Cardiac ventricle fibroblast (primary cell): ENCODE results near the gene UPK1B. TPM values are rescaled to one million over a fixed set of nuclear protein-coding genes. Genes with fewer than 3 reads are reported as not detected.

ENCODE experiments used
- total RNA-seq: library from RNA; depleted of rRNA; stranded (reverse); fragments of >200 nt; gene quantifications from 2 replicates; pipeline ENCODE4 v1.2.3, GENCODE V29; 2015

UPK1B gene
- not detected in 2 replicates for total RNA-seq

DNA sequence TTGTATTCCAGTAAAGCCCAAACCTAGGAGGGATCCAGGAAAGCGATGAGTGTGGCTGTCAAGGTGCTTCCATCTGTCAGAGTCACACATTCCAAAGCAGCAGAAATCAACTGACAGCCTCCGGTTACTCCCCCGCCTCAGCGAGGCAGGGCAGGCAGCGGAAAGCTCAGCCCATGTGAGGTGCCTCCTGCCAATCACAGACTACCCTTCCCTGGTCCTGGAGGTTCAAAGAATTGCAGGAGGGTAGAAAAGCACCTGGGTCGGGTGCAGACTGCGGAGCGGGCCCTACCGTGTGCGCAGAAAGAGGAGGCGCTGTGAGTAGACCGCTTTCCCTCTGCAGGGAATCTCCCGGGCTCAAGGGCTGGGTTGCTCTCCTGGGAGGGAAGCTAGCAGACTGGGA, at the start of gene UPK1B:
Gene UPK1B, plus strand, starts transcription at position 274 of the 400 bp plus-strand sequence. CDS start 13,144 bp downstream, outside the sequence.

DNA sequence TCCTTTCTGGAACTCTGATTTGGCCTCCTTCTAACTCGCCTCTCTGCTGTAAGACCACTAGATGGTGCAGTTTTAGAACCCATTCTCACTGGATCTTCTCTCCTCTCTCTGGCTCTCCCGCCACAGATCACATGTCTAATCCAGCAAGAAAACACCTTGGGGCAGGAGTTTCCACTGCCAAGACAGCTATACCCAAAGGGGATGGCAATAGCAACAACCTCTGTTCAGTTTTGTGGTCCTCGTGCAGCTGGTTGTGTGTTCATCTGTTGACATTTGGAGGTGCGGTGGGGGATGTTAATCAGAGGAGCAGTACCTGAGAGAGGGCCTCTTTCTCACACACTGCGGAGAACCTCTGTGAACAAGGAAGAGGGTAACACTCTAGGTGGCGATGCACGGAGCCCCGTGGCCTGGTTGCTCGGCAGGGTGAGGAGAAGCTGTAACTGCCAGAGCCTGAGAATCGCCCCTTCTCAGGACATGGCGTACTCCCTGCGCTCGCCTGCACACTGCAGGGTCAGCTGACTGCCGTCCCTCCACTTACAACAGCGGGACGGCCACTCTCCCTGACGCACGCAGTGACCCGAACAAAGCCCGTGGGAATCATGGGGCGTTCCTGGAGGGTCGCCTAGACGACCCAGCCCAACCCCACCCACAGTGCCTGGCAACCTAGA, 27.8 kb upstream of the UPK1B start, which contains the start of gene TEX55:
Gene TEX55, plus strand, starts transcription at position 666 of the 668 bp plus-strand sequence. CDS start 25 bp downstream, outside the sequence.

DNA sequence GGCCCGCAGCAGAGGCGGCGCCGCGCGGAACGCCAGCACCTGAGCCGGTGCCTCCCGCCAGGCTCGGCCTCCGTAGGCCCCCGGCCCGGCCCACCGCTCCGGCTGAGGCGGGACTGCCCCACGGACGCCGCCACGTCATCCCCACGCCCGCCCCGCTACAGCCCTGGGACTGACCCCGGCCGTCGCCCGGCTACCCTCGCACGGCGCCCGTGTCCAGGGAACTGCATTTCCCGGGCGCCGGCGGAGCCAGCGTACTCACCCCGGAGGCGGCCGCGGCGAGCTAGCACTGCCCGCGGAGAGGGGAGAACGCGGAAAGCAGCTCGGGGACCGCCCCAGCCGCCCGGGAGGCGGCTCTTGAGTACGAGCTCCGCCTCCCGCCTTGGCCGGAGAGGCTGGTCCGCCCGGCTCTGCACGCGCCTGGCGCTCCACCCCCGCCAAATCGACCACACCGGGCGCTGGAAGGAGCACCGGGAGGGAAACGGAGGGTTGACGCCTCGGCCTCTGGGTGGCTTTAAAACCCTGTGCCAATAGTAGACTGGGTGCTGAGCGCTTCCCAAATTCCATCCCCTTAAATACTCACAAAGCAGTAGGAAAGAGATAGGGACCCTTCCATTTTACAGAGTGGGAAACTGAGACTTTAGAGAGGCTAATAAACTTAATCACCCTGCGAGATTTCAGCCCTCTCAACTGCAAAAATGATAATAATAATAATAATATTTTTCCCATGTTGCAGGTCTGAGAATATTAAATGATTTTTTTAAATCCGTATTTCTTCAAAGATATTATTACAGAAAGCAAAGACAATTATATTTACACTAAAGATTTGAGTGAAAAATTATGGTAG, 67.4 kb downstream of the UPK1B start, which contains the start of gene B4GALT4:
Gene B4GALT4, minus strand, starts transcription at position 288 of the 844 bp plus-strand sequence. CDS start 10,779 bp downstream, outside the sequence.

Other genes starting within 250 kb of the UPK1B start
- gene IGSF11, start 138.8 kb upstream of the UPK1B start, total RNA-seq = not detected in 2 replicates
- gene TEX55, start 27.4 kb upstream of the UPK1B start, total RNA-seq = not detected in 2 replicates
- gene B4GALT4, start 67.3 kb downstream of the UPK1B start, total RNA-seq = 14.4 and 20.8 TPM in 2 replicates
- 7.0 and 7.8 TPM in 2 replicates for gene ARHGAP31, start 120.8 kb downstream of the UPK1B start, total RNA-seq